B cell (primary cell): Measurements from ENCODE around the gene TMEM263. TPM values are rescaled to one million over a fixed set of nuclear protein-coding genes. Genes with fewer than 3 reads are reported as not detected.

ENCODE experiments used
- ATAC-seq: fragments of 200-7000 bp; cut with Tn5 transposase; one replicate; pipeline ENCODE4 v1.10.0; 2021; ENCODE audit warnings: low read depth, mild to moderate bottlenecking, moderate number of reproducible peaks, moderate library complexity
- CTCF ChIA-PET: fragments of 350-600 bp; sonication (Branson Sonifier 250); formaldehyde crosslinking; loops from one replicate; lab custom pipeline; 2021; ENCODE audit warnings: antibody characterized with exemption, inconsistent platforms; lab: Charles Lee
- POLR2A ChIA-PET: fragments of 350-600 bp; sonication (Branson Sonifier 250); formaldehyde crosslinking; loops from one replicate; lab custom pipeline; 2021; ENCODE audit warnings: antibody characterized with exemption; lab: Charles Lee
- DNase-seq: peaks from one replicate; pipeline ENCODE4 v3.0.0; 2013
- H2AFZ ChIP-seq: 2 replicates; pipeline ENCODE4 v1.6.1; 2012; ENCODE audit warnings: mild to moderate bottlenecking, low read depth, low read length; ENCODE audit not compliant: insufficient read depth, poor library complexity, severe bottlenecking
- H3K27ac ChIP-seq, 2 donors: 1 replicate in 1 of 2; 2 replicates in 1 of 2; pipeline ENCODE4 v1.5.1; 2012 to 2013; ENCODE audit warnings: low read length in 2 of 2, mild to moderate bottlenecking in 2 of 2, moderate library complexity in 1 of 2
- H3K27me3 ChIP-seq, 4 experiments: fragments of 200-600 bp in 1 of 4; sonication (generic) in 1 of 4; replicated peaks in 1 of 4; 1 replicate in 2 of 4; 2 replicates in 2 of 4; pipeline versions ENCODE4 v1.6.1 to v1.7.0; 2013 to 2016; ENCODE audit warnings: low read length in 3 of 4, mild to moderate bottlenecking in 2 of 4, mixed read lengths in 1 of 4, moderate library complexity in 1 of 4; ENCODE audit not compliant: insufficient read depth in 4 of 4, control insufficient read depth in 3 of 4; ENCODE audit errors: control extremely low read depth in 1 of 4
- H3K36me3 ChIP-seq, 2 experiments: replicated peaks in 1 of 2; 1 replicate in 1 of 2; 2 replicates in 1 of 2; pipeline versions ENCODE4 v1.6.1 to v1.7.1; 2013; ENCODE audit warnings: low read length in 1 of 2; ENCODE audit not compliant: insufficient read depth in 2 of 2, control insufficient read depth in 1 of 2; ENCODE audit errors: control extremely low read depth in 1 of 2, extremely low read depth in 1 of 2
- H3K4me1 ChIP-seq, 2 donors: fragments of 200-600 bp in 1 of 2; sonication (generic) in 1 of 2; 1 replicate in 1 of 2; 2 replicates in 1 of 2; pipeline versions ENCODE4 v1.5.1 to v1.6.1; 2013 to 2017; ENCODE audit warnings: low read length in 2 of 2; ENCODE audit not compliant: control insufficient read depth in 2 of 2, insufficient read depth in 2 of 2
- H3K4me2 ChIP-seq: replicated peaks from 2 replicates; pipeline ENCODE3; 2012; ENCODE audit warnings: mild to moderate bottlenecking, low read depth, low read length; ENCODE audit not compliant: poor library complexity, severe bottlenecking
- H3K4me3 ChIP-seq, 5 experiments: fragments of 200-600 bp in 1 of 5; sonication (generic) in 1 of 5; 1 replicate in 3 of 5; 2 replicates in 2 of 5; pipeline versions ENCODE4 v1.5.1 to v1.7.0; 2011 to 2016; ENCODE audit warnings: low read length in 4 of 5, mild to moderate bottlenecking in 4 of 5, low read depth in 2 of 5, control low read depth in 1 of 5, moderate library complexity in 1 of 5; ENCODE audit not compliant: insufficient read depth in 1 of 5; ENCODE audit errors: control extremely low read depth in 1 of 5, extremely low read depth in 1 of 5
- H3K79me2 ChIP-seq: fragments of 200-600 bp; sonication (generic); one replicate; pipeline ENCODE4 v1.6.0; 2016; ENCODE audit warnings: low read length; ENCODE audit not compliant: control insufficient read depth, insufficient read depth
- H3K9ac ChIP-seq: fragments of 200-600 bp; sonication (generic); 2 replicates; pipeline ENCODE4 v1.6.1; 2017; ENCODE audit warnings: mild to moderate bottlenecking, low read length, moderate library complexity
- H3K9me3 ChIP-seq, 3 donors: one replicate each; pipeline versions ENCODE4 v1.6.1 to v1.7.1; 2013; ENCODE audit warnings: low read length in 2 of 3; ENCODE audit not compliant: control insufficient read depth in 2 of 3, insufficient read depth in 1 of 3; ENCODE audit errors: control extremely low read depth in 1 of 3
- H4K20me1 ChIP-seq: 2 replicates; pipeline ENCODE4 v1.6.0; 2012; ENCODE audit warnings: mild to moderate bottlenecking, low read length; ENCODE audit not compliant: insufficient read depth, control insufficient read depth, poor library complexity, severe bottlenecking
- H3K27ac Mint-ChIP-seq: one replicate; pipeline ENCODE4 v1.8.0; 2021; ENCODE audit warnings: mixed read lengths
- H3K27me3 Mint-ChIP-seq: one replicate; pipeline ENCODE4 v1.8.0; 2021; ENCODE audit warnings: mixed read lengths
- H3K4me1 Mint-ChIP-seq: one replicate; pipeline ENCODE4 v1.8.0; 2021; ENCODE audit warnings: mixed read lengths
- H3K4me3 Mint-ChIP-seq: one replicate; pipeline ENCODE4 v1.8.0; 2021; ENCODE audit warnings: mixed read lengths
- H3K9me3 Mint-ChIP-seq: one replicate; pipeline ENCODE4 v1.8.0; 2022; ENCODE audit warnings: mixed read lengths; ENCODE audit not compliant: insufficient read depth
- CTCF ChIP-seq: fragments of 200-600 bp; IDR thresholded peaks from one replicate; pipeline ENCODE4 v1.8.0; 2022; ENCODE audit warnings: antibody characterized with exemption, mild to moderate bottlenecking
- EZH2 ChIP-seq: IDR thresholded peaks from 2 replicates; pipeline ENCODE4 v1.6.1; 2012; ENCODE audit warnings: borderline replicate concordance, low read depth, mild to moderate bottlenecking, moderate library complexity, low read length; ENCODE audit not compliant: insufficient read depth, poor library complexity, severe bottlenecking
- WGBS: methylation state at CpG from one replicate; pipeline ENCODE4 v1.1.5; 2013; ENCODE audit warnings: missing lambda C conversion rate; ENCODE audit not compliant: insufficient coverage; 5-methylcytosine and 5-hydroxymethylcytosine counted together
- intact Hi-C: fragments of 100-400 bp; cut with micrococcal nuclease; formaldehyde crosslinking; loops from one replicate; pipeline ENCODE4 v1.10.0; 2022
- polyA plus RNA-seq: library from polyadenylated mRNA; depleted of rRNA; stranded (reverse); fragments of >200 nt; gene quantifications from 2 replicates; pipeline ENCODE4 v1.2.3, GENCODE V29; 2012
- total RNA-seq, 2 donors: library from RNA; stranded (reverse); fragments of 120-200 nt in 1 of 2; gene quantifications; 1 replicate in 1 of 2; 2 replicates in 1 of 2; pipeline versions ENCODE4 v1.2.3 to v1.2.4, GENCODE V29; 2013 to 2022

The TMEM263 gene
- total and polyA plus RNA-seq, 2 donors (not counting 1 experiment from before 2014, with no cell fraction given): 4.8 to 23.5 TPM

GRCh38 chr12:107017042-107017441, 61.3 kb downstream of the TMEM263 start:
- H3K4me2 ChIP-seq: no peak overlapping the region
- H3K36me3 ChIP-seq: no peaks in the 10 kb centered on the region
- no peaks in the 10 kb centered on the region for H3K9me3 Mint-ChIP-seq
- H2AFZ ChIP-seq: no peak overlapping the region
- H3K27me3 ChIP-seq: no peaks in the 10 kb centered on the region
- H3K9ac ChIP-seq: no peak overlapping the region
- ChIA-PET CTCF (no interaction called here), POLR2A (no interaction called here)
- H3K79me2 ChIP-seq: no peaks in the 10 kb centered on the region
- no peak overlapping the region for H3K27ac Mint-ChIP-seq
- ATAC-seq (no peak), DNase-seq (no peak)
- no peak overlapping the region for H3K27ac ChIP-seq
- H3K27me3 Mint-ChIP-seq: no peaks in the 10 kb centered on the region
- no peak overlapping the region for H3K4me3 Mint-ChIP-seq
- intact Hi-C loops: no loop called here
- no peak for TF ChIP-seq CTCF
- TF ChIP-seq EZH2: no peak
- H3K4me1 Mint-ChIP-seq: no peaks in the 10 kb centered on the region
- WGBS: 95% methylated on average over 3 of the region's 4 CpGs
- H4K20me1 ChIP-seq: no peaks in the 10 kb centered on the region
- H3K4me1 ChIP-seq: no peaks in the 10 kb centered on the region
- no peaks in the 10 kb centered on the region for H3K9me3 ChIP-seq
- no peak overlapping the region for H3K4me3 ChIP-seq

- ChIA-PET CTCF (no interaction called here), POLR2A (no interaction called here)
- H3K27me3 Mint-ChIP-seq: no peaks in the 10 kb centered on the region
Measured at GRCh38 chr12:107019546-107019945, 63.8 kb downstream of the TMEM263 start.

More at GRCh38 chr12:107019546-107019945, 63.8 kb downstream of the TMEM263 start:
- no peaks in the 10 kb centered on the region for H3K27me3 ChIP-seq
- intact Hi-C loops: no loop called here
- no peak for TF ChIP-seq EZH2
- TF ChIP-seq CTCF: no peak
- no peaks in the 10 kb centered on the region for H3K4me1 ChIP-seq
- no peak overlapping the region for H3K4me3 Mint-ChIP-seq
- no peak overlapping the region for H3K4me3 ChIP-seq
- ATAC-seq: no peak
- H3K4me2 ChIP-seq: no peak overlapping the region
- H3K79me2 ChIP-seq: no peaks in the 10 kb centered on the region
- no peaks in the 10 kb centered on the region for H3K9me3 ChIP-seq
- H3K9ac ChIP-seq: no peak overlapping the region
- DNase-seq: no peak
- H3K27ac Mint-ChIP-seq: no peak overlapping the region
- H3K27ac ChIP-seq: no peak overlapping the region
- H2AFZ ChIP-seq: no peak overlapping the region
- WGBS: 100% methylated on average over 1 of the region's 2 CpGs
- H3K36me3 ChIP-seq: no peaks in the 10 kb centered on the region
- H3K4me1 Mint-ChIP-seq: no peaks in the 10 kb centered on the region
- H3K9me3 Mint-ChIP-seq: no peaks in the 10 kb centered on the region
- no peaks in the 10 kb centered on the region for H4K20me1 ChIP-seq

Other genes starting within 250 kb of the TMEM263 start
- 12.7 and 14.8 TPM in 2 replicates for gene RIC8B, start 181.2 kb upstream of the TMEM263 start, total RNA-seq
- gene RIC8B, start 181.2 kb upstream of the TMEM263 start, polyA plus RNA-seq: 2.2 and 3.0 TPM in 2 replicates
- 7.1 and 9.4 TPM in 2 replicates for gene MTERF2, start 31.2 kb downstream of the TMEM263 start, total RNA-seq
- 3.1 and 3.7 TPM in 2 replicates for gene MTERF2, start 31.2 kb downstream of the TMEM263 start, polyA plus RNA-seq
- 8.8 and 10.4 TPM in 2 replicates for gene CRY1, start 137.6 kb downstream of the TMEM263 start, total RNA-seq
- 2.4 and 4.5 TPM in 2 replicates for gene CRY1, start 137.6 kb downstream of the TMEM263 start, polyA plus RNA-seq